GM12891 (cell line): ENCODE measurements around the gene VCAN.

Experiments used
- PAX5 ChIP-seq: IDR thresholded peaks from 2 replicates; pipeline ENCODE4 v1.6.1; 2011; ENCODE audit warnings: low read length, moderate library complexity, mild to moderate bottlenecking; ENCODE audit not compliant: insufficient read depth, severe bottlenecking
- POLR2A ChIP-seq: IDR thresholded peaks from 2 replicates; pipeline ENCODE4 v1.6.1; 2011; ENCODE audit warnings: low read depth, low read length, control low read depth
- POLR2AphosphoS5 ChIP-seq: IDR thresholded peaks from 2 replicates; pipeline ENCODE4 v1.6.1; 2011; ENCODE audit warnings: low read depth, low read length, control low read depth
- POU2F2 ChIP-seq: IDR thresholded peaks from 2 replicates; pipeline ENCODE4 v1.6.1; 2011; ENCODE audit warnings: low read depth, mild to moderate bottlenecking, control low read depth, low read length, moderate library complexity
- SPI1 ChIP-seq: IDR thresholded peaks from 2 replicates; pipeline ENCODE4 v1.6.1; 2011; ENCODE audit warnings: low read depth, low read length, control low read depth
- TAF1 ChIP-seq: IDR thresholded peaks from 2 replicates; pipeline ENCODE4 v1.6.1; 2011; ENCODE audit warnings: low read depth, low read length, control low read depth

DNA sequence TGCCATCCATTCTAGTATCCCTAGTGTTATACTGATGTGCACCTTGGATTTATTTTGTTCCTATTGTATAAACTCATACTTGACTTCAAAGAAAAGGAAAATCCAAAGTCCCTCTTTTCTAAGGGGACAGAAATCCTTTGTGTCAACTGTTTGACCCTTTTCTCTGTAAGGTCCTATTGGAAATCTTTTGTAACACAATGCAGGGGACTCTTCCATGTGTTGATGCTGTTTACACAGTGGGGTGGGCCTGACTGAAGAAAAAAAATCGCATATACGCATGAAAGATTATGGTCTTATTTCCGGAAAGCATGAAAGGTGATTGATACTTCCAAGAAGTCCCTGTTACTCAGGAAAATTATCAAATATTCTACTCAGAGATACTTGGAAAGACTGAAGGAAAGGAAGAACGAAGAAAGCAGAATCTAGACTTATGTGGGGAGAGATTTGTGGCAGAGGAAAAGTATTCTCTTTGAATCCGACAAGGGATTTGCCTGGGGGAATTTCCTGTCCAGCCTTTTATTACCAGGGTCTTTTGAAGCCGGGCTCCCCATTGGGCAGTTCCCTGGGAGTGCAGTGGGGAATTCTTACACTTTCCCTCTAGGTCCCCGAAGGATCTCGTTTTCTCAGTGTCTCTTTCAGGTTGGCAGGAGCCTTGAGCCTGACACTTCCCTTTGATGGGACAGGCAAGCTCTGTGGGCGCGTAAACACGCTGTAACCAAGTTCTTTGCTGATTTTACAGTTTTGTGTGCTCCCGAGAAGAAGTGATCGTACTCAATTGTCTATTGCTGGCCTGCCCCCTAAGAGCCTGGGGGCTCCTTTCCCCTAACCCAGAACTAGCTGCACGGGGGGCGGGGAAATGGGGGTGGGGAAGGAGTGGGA, 779 bp upstream of the VCAN start:
- TF ChIP-seq POLR2A (no peak), POLR2AphosphoS5 (no peak), SPI1 (no peak), TAF1 (no peak), PAX5 (no peak), POU2F2 (no peak)
